CD4-positive, alpha-beta T cell treated with Interferon alpha-2 for 1 hour (primary cell): ENCODE results near the gene TMEM79.

Source experiments
- DNase-seq, 2 donors: peaks; one replicate each; pipeline ENCODE4 v3.0.0-alpha.2; 2020 to 2022

The TMEM79 gene, protein sequence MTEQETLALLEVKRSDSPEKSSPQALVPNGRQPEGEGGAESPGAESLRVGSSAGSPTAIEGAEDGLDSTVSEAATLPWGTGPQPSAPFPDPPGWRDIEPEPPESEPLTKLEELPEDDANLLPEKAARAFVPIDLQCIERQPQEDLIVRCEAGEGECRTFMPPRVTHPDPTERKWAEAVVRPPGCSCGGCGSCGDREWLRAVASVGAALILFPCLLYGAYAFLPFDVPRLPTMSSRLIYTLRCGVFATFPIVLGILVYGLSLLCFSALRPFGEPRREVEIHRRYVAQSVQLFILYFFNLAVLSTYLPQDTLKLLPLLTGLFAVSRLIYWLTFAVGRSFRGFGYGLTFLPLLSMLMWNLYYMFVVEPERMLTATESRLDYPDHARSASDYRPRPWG

DNA sequence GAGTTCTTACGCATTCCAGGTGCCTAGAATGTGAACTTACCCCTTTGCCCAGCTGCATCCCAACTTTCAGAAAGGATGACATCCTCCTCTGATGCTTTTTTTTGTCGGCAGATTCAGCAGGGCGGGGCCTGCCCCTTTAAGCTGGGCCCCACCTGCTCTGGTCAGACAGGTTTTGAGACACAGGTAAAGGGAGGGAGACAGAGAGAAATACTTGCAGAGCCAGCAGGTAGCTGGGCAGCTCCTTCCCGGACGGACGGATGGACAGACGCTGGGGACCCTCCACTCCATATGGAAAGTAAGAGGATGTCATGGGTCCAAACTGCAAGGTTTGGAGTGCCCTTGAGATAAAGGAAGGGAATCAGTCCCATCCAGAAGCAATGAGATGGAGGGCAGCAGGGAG is at the start of gene TMEM79:
TSS of gene TMEM79 (plus strand) at position 214 of the 400 bp plus-strand sequence. CDS start 902 bp downstream, outside the sequence.
- DNase-seq, result no peak

DNA sequence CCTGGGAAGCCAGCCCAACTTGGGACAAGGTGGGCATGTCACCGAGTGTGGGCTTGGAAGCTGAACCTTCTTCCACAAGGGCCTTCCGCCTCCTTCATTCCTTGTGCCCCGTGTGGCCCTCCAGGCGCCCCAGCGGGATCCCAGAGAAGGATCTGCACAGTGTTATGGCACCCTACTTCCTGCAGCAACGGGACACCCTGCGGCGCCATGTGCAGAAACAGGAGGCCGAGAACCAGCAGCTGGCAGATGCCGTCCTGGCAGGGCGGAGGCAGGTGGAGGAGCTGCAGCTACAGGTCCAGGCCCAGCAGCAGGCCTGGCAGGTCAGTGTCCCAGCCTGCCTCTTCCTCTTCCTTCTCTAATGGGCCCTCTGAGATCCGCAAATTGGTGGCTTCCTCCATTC is 48.0 kb upstream of the TMEM79 start:
- no peak for DNase-seq

DNA sequence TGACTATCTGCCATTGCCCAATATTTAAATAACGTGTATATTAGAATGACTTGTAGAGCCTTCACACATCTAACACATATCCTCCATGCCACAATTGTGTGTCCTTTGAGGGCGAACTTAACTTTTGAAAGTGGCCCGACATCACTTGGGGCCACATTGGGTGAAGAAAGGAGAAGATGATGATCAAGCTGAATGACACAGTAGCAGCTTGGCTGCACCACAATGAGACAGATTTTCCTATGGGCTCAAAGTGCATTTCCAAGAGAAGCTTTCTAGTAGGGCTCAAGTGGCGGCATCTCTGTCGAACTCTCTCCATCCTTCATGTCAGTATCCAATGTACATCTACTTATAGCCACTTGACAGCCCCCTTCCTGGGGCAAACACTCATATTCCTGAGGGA is 45.9 kb upstream of the TMEM79 start:
- DNase-seq, result no peak

DNA sequence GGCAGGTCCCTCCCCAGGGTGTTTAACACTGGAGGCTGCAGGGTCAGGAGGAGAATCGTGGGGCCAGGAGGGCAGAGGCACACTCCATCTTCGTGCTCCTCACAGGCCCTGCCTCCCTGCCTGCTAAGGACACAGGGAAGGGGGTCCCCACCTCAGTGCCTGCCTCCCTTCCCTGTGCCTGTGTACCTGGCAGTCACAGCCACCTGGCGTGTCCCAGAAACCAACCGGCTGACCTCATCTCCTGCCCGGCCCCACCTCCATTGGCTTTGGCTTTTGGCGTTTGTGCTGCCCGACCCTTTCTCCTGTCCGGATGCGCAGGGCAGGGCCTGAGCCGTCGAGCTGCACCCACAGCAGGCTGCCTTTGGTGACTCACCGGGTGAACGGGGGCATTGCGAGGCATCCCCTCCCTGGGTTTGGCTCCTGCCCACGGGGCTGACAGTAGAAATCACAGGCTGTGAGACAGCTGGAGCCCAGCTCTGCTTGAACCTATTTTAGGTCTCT is 42.8 kb upstream of the TMEM79 start:
- no peak for DNase-seq

DNA sequence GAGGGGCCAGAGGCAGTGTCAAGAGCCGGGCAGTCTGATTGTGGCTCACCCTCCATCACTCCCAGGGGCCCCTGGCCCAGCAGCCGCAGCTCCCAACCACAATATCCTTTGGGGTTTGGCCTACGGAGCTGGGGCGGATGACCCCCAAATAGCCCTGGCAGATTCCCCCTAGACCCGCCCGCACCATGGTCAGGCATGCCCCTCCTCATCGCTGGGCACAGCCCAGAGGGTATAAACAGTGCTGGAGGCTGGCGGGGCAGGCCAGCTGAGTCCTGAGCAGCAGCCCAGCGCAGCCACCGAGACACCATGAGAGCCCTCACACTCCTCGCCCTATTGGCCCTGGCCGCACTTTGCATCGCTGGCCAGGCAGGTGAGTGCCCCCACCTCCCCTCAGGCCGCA is 42.2 kb upstream of the TMEM79 start, which contains the start of gene BGLAP:
TSS of gene BGLAP (plus strand) at position 259 of the 400 bp plus-strand sequence. CDS start at position 307, 48 bp downstream.
- DNase-seq, result no peak

DNA sequence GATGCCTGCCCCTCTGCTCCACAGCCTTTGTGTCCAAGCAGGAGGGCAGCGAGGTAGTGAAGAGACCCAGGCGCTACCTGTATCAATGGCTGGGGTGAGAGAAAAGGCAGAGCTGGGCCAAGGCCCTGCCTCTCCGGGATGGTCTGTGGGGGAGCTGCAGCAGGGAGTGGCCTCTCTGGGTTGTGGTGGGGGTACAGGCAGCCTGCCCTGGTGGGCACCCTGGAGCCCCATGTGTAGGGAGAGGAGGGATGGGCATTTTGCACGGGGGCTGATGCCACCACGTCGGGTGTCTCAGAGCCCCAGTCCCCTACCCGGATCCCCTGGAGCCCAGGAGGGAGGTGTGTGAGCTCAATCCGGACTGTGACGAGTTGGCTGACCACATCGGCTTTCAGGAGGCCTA is 41.4 kb upstream of the TMEM79 start:
- DNase-seq, result no peak

DNA sequence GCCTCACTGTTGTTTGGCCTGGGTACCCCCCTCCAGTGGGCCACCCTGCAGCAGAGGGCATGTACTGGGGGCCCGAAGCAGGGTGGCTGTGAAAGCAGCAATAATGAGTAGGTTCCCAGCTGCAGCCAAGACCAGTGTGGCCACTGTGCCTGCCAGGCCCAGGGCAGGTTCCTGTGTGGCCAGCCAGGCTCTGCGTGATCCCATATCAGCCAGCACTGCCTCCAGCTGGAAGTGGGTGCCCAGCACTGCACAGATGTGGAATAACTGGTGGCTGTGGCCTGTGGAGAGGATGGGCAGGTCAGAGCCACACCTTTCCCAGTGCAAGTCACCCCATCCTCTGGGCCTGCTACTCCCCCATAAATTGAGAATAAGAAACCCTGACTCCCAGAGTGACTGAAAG is 40.0 kb upstream of the TMEM79 start:
- DNase-seq, result no peak

DNA sequence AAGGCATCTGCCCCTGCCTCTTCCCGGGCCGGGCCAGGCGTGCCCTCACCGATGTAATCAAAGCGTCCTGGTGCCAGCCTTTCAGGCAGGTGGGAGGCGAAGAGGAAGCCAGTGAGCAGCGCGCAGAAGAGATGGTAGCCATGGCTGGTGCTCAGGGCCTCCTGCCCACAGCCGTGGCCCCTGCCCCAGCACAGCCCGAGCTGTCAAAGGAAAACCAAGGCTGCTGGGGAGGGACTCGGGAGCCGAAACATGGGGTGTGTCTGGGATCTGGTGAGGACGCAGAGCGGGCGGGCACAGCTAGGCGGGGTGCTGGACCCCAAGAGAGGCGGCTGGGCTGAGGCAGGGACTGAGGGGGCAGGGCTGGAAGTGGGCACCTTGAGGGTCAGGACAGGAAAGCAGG is 39.4 kb upstream of the TMEM79 start:
- DNase-seq, result no peak

DNA sequence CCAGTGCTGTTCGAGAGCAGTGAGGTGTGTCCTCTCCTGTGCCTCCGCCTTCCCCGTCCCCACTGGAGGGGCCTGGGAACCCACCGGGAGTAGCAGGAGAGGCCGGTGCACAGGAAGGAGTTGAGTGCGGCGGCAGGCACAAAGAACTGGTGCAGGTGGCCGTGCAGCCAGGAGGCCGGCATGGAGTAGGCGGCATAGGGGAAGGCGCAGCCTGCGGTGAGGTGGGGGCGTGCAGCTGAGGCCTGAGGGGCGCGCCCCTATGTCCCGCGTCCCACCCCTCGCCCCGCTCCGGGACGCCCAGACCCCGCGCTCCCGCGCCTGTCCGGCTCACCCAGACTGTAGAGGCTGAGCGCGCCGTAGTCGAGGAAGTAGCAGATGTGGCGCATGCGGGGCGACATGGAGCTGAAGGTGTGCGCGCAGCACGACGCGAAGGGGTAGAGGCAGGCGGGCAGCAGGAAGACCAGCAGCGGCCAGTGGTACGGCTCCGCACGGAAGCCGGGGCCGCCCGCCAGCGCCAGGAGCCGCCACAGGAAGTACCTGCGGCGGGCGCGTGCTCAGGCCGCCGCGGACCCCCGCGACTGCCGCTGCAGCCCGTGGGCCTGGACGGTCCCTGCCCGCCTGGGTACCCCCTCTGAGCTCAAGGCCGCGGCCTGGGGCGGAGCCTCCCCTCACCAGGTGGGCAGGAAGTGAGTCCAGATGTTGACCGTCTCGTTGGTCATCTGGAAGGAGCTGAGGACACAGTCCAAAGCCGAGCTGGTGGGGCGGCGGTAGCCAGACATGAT is 38.5 kb upstream of the TMEM79 start:
- DNase-seq, result peak; percentile 9 to 46

DNA sequence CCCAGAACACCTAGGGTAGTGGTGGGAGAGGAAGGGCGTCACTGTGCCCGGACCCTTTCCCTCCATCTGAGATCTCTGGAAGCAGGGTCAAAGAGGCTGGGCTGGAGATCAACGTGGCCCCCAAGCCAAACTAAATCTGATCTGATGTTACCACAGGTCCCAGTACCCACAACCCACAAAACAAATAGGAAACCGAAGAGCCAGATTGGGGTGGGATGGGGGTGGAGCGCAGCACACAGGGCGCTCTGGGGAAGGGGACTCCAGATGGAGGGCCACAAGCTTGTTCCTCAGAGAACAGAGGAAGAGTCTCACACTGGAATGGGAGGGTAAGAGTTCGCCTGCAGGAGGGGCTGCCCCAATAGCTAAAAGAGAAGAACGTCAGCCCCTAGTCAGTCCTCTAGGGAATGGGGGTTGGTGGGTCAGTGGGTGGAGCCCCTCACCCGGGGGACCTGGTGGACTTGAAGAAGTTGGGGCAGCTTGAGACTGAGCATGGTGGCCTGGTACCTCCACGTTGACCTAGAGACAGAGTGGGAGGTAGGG is 37.8 kb upstream of the TMEM79 start:
- no peak for DNase-seq

DNA sequence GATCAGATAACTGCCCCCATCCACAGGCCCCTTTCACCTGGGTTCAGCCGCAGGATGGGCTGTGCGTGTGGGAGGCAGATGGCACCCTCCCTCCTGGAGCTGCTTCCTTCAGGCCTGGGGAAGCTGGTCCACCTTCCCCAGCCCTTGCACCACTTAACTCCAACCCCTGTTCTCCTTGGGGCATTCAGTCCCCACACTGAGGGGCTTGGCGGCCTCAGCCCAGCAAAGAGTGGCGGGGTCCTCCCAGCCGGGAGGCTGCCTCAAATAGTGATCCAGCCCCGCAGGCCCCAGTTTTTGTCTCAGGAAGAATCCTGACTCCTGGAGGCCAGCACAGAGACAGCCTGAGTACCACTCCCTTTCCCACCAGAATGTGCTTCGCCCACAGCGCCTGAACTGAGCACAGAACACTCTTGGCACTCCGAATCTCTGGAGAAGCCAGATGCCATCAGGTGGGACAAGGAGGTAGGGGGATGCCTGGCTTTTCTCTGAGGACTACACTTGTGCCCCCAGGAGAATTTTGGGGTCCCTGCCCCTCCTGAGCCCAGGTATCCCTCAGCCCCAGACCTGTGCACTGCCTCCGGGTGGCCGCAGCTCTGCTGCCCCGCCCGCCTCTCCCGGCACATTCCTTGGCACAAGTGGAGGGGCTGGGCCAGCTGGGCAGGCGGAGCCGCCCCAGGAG is 37.2 kb upstream of the TMEM79 start:
- DNase-seq, result no peak

DNA sequence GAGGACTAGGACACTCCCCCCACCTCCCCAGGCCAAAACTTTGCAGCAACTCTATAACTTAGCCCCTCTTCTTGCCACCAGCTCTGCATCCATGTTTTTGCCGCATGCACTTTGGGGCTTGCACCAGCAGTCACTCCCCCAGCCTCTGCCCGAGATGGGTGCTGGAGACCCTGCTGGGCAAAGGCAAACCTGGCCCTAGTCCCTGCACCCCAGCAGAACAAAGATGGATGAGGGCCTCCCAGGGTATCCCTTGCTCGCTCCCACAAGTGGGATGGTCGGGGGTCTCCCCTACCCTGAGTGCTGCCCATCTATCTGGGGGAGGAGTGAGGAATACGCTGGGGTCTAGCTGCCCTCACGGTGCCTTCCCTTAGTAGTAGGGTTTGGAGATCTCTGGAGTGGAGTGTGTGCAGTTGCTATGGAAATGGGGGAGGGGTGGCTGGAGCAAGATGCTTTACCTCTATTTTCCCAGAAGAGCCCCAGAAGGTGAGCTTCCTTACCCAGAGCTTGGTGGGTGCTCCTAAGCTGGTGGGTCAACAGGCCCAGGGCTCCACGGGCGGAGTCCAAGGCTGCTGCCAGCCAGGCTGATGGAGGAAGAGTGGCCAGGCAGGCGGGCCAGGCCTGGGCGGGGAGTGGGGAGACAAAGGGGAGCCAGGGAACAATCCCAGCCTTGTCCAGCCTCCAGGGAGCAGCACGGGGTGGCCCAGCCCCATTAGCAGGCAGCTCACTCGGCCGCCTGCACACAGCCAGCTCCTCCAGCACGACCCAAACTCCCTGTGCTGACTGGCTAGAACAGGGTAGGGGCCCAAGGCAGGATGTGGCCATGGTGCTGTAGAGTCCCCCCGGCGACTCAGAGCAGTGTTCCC is 36.4 kb upstream of the TMEM79 start, which contains the start of gene PAQR6:
TSS of gene PAQR6 (minus strand) at position 597 of the 863 bp plus-strand sequence. CDS start 1,325 bp downstream, outside the sequence.
- DNase-seq, result no peak

DNA sequence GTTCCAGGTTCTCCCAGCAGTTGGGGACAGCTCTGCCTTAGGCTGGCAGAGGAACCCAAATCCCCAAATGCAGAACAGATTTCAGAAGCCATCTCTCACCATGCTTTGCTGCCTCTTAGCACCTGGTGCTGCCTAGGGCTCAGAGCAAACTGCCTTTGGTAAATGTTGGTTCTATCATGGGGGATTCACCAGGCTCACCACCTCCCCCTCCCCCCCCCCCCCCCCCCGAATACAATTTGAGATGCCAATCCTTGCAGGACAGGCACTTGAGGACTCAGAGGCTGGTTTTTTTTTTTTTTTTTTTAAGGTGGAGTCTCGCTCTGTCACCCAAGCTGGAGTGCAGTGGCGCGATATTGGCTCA is 35.8 kb upstream of the TMEM79 start:
- DNase-seq, result no peak

DNA sequence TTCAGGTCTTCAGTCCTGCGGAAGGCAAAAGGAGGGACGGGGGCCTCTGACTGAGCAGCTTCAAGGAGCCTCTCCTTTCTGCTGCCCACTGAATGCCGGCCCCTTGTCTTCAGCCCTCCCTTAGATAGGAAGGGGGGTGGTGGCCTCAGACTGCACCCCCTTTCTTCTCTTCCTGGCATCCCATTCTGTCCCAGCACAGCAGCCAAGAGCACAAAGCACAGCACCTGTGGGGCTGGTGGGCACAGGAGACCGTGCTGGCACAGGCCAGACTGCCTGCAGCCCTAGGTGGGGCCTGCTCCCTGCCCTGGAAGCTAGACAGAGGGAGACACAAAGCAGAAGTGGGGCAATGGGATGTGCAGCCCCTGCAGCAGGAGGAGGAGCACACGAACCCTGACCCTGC is 34.5 kb upstream of the TMEM79 start:
- DNase-seq, result no peak

DNA sequence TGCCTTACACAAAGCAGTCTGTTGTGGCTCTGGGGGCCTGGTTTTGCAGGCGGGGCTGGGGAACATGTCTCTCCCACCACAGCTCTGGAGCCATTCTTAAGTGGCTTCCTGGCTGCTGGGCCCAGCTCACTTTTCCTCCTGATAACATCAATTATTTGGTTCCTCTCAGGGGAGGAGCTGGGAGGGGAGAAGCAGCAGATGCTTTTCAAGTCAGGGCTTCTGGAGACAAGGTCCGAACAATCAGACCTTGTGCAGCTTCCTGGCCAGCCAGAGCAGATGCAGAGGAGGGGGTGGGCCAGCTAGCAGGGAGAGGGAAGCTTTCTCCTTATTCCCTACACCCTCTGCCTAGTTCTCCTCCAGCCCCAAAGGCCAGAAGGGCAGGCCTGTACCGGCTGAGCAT is 32.6 kb upstream of the TMEM79 start:
- DNase-seq, result no peak

DNA sequence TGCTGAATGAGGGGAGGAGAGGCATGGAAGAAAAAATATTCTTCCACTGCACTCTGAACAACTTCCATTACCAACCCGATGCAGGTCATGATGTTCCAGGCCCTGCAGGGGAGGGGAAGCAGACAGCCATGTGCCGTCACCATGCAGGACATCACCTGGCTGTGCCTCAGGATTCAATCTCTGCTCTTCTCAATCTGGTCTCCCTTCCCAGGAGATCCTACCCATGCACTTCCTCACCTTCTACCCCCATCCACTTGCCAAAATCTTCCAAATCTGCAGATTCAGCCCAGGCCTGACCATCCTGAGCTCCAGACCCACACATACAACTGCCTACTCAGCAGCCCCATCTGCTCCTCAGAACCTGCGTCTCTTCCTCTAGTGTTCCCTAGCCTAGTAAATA is 30.5 kb upstream of the TMEM79 start:
- DNase-seq, result no peak

DNA sequence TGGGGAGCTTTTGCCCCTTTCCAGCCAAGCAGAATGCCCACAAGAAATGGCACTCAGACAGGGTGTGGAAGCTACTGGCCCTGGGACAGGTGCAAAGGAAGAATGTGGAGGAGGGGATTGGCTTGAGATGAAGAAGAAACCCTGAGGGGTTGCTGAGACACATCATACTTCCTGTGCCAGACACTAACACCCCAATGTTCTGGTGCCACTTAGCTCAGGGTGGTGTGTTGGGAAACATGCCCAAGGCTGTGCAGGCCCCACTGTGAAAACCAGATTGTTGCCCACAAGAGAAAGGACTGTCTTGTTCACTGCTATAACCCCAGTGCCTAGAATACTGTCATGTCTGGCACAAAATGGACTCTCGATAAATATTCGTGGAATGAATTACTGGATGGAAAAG is 26.4 kb upstream of the TMEM79 start:
- DNase-seq, result no peak

DNA sequence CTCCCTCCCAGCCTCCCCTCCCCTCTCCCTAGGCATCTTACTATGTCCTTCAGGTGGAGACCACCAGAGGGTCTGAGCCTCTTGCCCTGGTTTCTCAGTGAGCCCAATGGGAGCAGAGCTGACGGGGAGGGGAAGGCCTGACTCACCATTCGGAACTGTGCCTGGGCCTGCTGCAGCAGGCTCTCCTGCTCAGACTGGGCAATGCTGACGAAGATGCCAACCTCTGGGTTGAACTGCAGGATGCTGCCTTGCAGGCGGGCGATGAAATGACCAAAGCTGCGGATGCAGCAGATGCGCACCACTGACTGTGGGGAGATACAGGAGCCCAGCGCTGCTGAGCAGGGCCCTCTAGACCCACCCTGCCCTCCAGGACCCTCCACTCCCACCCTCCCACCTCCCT is 25.3 kb upstream of the TMEM79 start:
- DNase-seq, result no peak

DNA sequence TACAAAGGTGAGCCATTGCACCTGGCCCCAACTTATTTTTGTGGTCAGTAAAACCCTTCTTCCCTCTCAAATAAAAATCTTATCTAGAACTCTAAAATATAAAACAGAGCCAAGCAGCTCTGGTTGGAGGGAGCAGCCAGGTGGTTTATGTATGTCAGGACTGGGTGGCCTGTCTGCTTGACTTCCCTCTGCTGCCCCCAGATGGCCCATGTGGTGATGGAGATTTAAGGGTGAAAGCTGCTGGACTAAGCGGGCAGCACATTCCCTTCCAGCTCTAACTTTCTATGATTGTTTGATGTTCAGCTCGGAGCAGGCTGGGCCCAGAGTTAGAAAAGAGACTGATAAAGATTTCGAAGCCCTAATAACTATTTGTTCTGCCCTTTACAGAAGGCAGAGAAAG is 24.3 kb upstream of the TMEM79 start:
- DNase-seq, result no peak

DNA sequence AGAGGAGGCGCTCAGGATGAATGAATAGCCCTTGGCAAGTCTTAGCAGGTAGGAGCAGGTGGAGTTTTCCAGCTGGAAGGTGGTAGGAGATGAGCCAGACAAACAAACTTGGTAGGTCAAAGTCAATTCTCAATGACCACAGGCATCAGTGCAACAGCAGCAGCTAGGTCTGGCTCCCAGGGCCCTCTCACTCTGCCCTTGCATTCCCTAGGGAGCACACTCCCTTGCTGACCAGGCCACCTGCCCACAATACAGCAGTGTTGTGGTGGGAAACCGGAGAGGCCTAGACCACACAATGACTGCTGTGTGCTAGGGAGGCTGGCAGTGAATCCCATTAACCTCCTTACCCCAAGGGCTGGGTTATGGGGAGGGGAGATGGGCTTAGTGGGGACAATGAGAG is 23.2 kb upstream of the TMEM79 start:
- no peak for DNase-seq

DNA sequence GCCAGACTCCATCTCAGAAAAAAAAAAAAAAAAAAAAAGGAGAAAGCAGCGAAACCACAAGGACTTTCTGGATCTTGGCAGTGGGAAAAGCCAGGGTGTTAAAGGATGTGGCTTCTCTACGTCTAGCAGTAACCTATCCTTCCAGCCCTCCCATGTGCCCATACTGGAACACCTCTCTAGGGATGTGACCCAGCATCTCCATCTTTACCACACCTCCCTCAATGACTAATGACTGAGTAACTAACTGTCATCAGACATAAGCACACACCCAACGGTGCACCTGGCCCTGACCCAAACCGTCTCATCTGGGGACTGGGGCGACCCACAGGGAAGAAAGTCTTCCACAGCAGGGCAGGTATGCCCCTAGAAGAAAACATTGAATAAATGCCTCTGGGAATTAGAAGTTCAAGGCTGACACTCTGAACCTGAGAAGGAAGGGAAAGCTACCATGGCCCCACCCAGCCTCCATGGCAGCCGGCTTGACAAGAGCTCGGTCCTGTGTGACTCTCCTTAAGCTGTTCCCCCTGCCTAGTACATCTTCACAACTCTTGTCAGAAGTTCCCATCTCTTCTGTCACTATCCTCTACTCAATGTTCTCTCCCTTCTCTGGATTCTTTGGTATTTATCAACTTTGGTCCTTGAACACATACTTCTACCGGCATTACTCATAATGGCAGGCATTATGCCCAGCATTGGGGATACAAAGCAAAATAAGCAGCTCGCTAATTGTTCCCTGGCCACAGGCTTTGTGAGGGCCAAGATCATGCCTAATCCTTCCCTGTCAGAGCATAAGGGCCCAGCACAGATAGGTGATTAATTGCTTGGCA is 21.5 kb upstream of the TMEM79 start:
- DNase-seq, result no peak
